PFSK-1 (cell line): ENCODE results near the gene FOXK2.

Experiments used
- FOXP2 ChIP-seq: optimal IDR thresholded peaks from 2 replicates; pipeline ENCODE3; 2011; ENCODE audit warnings: borderline replicate concordance, control low read depth, inconsistent platforms; ENCODE audit not compliant: insufficient read depth; ENCODE audit errors: extremely low read length, extremely low read depth
- POLR2AphosphoS5 ChIP-seq: IDR thresholded peaks from 2 replicates; pipeline ENCODE4 v1.6.1; 2012; ENCODE audit warnings: low read depth, mild to moderate bottlenecking, control low read depth, low read length, moderate library complexity
- REST ChIP-seq, 2 experiments: IDR thresholded peaks; 2 replicates each; pipeline versions ENCODE4 v1.6.1 to v1.8.0; 2011 to 2012; ENCODE audit warnings: low read depth in 2 of 2, low read length in 2 of 2, control low read depth in 1 of 2, inconsistent platforms in 1 of 2, mild to moderate bottlenecking in 1 of 2, moderate library complexity in 1 of 2; ENCODE audit not compliant: insufficient read depth in 1 of 2
- SIN3A ChIP-seq: IDR thresholded peaks from 2 replicates; pipeline ENCODE4 v1.6.1; 2012; ENCODE audit warnings: mild to moderate bottlenecking, low read length, moderate library complexity, borderline replicate concordance; ENCODE audit not compliant: insufficient read depth
- TAF1 ChIP-seq: IDR thresholded peaks from 2 replicates; pipeline ENCODE4 v1.6.1; 2012; ENCODE audit warnings: low read length, control low read depth, borderline replicate concordance; ENCODE audit not compliant: insufficient read depth

The FOXK2 gene

GRCh38 chr17:82544431-82545070 lies 25.0 kb downstream of the FOXK2 start:
- TF ChIP-seq REST (IDR thresholded peaks at IDR 0.05; ENCODE audit: insufficient read depth in 1 of 2, low read depth in 2 of 2, low read length in 2 of 2) (no peak), SIN3A (no peak), TAF1 (no peak), FOXP2 (no peak), POLR2AphosphoS5 (no peak)

GRCh38 chr17:82545071-82545462 lies 25.5 kb downstream of the FOXK2 start:
- TF ChIP-seq FOXP2, result no peak
- no peak for TF ChIP-seq TAF1
- TF ChIP-seq SIN3A, result no peak
- TF ChIP-seq POLR2AphosphoS5, result no peak
- TF ChIP-seq REST (IDR thresholded peaks at IDR 0.05; ENCODE audit: insufficient read depth in 1 of 2, low read depth in 2 of 2, low read length in 2 of 2), result no peak

GRCh38 chr17:82547981-82548380 lies 28.4 kb downstream of the FOXK2 start:
- TF ChIP-seq FOXP2, result no peak
- TF ChIP-seq REST (IDR thresholded peaks at IDR 0.05; ENCODE audit: insufficient read depth in 1 of 2, low read depth in 2 of 2, low read length in 2 of 2), result no peak
- TF ChIP-seq SIN3A, result no peak
- TF ChIP-seq TAF1, result no peak

GRCh38 chr17:82548681-82549303 lies 29.3 kb downstream of the FOXK2 start:
- TF ChIP-seq REST (IDR thresholded peaks at IDR 0.05; ENCODE audit: insufficient read depth in 1 of 2, low read depth in 2 of 2, low read length in 2 of 2) (no peak), POLR2AphosphoS5 (no peak), FOXP2 (no peak)
